ENCODE results near the gene RIMS3. TPM values are rescaled to one million over a fixed set of nuclear protein-coding genes. Genes with fewer than 3 reads are reported as not detected.

RIMS3 gene
- polyA plus RNA-seq, 10 donors, result 0.32 to 0.75 (median 0.62) TPM

DNA sequence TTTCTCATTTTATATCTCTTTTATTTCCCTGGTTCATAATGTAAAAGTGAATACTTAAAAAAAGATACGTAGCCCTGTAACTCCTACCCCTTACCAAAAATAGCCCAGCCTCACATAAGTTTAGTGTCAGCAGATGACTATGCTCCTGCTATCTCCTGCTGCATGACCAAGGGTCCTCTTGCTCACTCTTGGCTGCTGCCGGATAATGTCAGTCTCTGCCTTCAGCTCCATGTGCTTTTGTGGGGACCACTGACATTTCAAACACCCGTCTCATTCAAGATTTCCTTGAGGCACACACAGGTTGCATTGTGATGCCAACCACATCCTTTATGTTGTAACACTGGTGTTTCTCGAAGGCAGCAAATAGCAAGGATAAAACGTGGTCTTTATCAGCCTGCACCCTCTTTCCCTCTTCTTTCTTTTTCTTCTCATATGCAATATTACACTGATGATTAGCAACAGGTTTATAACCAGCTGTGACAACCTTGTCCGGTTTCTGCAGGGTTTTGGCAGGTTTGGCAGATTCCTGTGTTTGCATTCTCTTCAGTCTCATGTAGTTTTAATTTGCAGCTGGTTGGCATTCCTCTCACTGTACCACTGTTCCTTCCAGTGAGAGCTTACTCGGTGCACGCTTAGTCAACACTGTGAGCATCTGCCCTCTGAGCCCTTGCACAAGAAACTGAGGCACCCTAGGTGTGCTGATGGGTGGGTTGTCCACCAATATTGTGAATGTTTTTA lies 71.9 kb downstream of the RIMS3 start:
- peak in 1 of 3 donors; percentile 14 for DNase-seq

DNA sequence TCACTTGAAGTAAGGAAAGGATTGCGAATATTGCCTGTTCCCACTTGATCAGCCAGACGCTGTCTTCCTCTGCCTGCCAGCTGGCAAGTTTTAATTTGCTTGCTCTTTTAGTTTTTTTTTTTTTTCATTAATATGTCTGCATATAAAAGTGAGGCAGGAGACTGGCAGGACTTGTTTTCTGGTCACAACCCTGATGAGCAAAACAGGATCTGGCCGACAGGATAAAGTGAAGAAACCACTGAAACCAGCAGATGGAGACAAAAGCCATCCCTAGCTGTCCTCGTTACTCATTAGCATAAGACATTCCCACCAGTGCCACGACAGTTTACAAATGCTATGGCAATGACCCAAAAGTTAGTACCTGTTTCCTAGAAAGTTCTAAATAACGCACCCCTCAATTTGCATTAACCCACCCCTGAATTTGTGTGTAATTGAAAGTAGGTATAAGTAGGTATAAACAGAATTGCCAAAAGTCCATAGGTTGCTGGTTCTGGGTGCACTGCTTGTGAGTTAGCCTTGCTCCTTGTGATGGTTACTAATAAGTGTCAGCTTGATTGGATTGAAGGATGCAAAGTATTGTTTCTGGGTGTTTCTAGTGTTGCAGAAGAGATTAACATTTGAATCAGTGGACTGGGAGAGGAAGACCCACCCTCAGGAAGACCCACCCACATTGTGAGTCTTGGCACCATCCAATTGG lies 73.2 kb downstream of the RIMS3 start:
- peak in 2 of 3 donors; percentile 15 to 52 for DNase-seq

DNA sequence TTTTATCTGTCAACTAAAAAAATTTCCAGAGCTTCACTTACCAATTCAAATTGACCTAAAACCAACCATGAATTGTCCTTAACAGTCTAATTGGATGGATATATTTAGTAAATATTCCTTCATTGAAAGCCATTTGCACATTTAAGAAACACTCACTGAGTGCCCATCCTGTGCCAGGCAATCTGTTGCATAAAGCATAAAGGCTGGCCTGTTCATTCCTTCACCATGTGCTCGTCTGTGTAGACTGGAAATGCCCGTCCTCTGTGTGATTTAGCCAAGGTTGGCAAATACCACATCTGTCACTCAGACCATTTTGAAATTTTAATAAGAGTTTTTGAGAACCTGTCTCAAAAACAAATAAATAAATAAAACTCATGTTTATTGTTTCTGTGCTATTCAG lies 76.9 kb downstream of the RIMS3 start:
- DNase-seq, result no peak

DNA sequence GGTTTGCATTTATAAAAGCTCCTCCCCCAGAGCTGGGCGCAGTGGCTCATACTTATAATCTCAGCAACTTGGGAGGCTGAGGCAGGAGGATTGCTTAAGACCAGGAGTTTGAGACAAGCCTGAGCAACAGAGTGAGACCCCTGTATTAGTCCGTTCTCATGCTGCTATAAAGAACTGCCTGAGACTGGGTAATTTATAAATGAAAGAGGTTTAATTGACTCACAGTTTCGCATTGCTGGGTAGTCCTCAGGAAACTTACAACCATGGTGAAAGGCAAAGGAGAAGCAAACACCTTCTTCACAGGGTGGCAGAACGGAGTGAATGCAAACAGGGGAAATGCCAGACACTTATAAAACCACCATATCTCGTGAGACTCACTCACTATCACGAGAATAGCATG lies 81.5 kb downstream of the RIMS3 start:
- no peak for DNase-seq

DNA sequence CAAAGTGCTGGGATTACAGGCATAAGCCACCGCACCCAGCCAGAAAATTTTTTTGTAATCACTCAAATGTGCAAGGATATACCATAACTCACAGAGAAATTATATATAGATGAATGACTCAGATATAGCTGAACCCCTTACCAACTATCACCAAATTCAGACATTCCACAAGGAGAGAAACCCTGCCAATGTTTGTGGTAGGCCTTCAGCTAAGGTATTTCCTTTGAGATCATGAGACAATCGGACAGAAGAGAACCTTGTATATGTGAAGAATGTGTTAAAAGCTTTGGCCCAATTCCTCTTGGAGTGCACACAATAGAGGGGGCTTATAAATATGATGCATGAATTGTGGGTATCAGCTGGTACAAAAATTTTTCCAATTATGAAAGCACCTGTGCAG lies 83.4 kb downstream of the RIMS3 start:
- DNase-seq, result peak in 1 of 3 donors; percentile 30

DNA sequence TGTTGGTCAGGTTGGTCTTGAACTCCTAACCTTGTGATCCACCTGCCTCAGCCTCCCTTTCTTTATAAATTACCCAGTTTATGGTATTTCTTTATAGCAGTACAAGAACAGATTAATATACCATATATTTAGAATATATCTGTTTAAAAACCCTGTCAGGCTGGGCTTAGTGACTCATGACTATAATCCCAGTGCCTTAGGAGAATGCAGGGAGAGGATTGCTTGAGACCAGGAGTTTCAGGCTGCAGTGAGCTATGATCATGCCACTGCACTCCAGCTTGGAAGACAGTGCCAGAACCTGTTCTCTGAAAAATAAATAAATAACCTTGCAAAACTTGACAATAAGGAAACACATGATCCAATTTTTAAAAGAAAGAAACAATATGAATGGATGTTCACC lies 90.1 kb downstream of the RIMS3 start:
- no peak for DNase-seq

GRCh38 chr1:40574805-40575204 lies 90.7 kb downstream of the RIMS3 start:
- DNase-seq, result peak in 1 of 3 donors; percentile 17

Other genes starting within 250 kb of the RIMS3 start
- gene ZFP69B, start 215.2 kb downstream of the RIMS3 start, polyA plus RNA-seq (ENCODE audit: insufficient read length in 10 of 10), result 1 to 10 TPM; 2.9 to 5.2 (median 3.4) TPM
- gene ZFP69, start 188.4 kb downstream of the RIMS3 start, polyA plus RNA-seq (ENCODE audit: insufficient read length in 10 of 10), result 1 to 10 TPM; 4.3 to 6.5 (median 5.0) TPM
- 10 to 100 TPM in 1 of 10 donors, 1 to 10 TPM in 9; 6.9 to 10.0 (median 8.5) TPM for gene EXO5, start 156.9 kb downstream of the RIMS3 start, polyA plus RNA-seq (ENCODE audit: insufficient read length in 10 of 10)
- 1 to 10 TPM; 3.1 to 5.3 (median 4.2) TPM for gene ZNF684, start 134.0 kb downstream of the RIMS3 start, polyA plus RNA-seq (ENCODE audit: insufficient read length in 10 of 10)
- 10 to 100 TPM; 49.9 to 67.8 (median 57.0) TPM for gene NFYC, start 26.0 kb upstream of the RIMS3 start, polyA plus RNA-seq (ENCODE audit: insufficient read length in 10 of 10)
- gene KCNQ4, start 118.1 kb upstream of the RIMS3 start, polyA plus RNA-seq (ENCODE audit: insufficient read length in 10 of 10), result 10 to 100 TPM in 9 of 10 donors, 1 to 10 TPM in 1; 5.4 to 33.5 (median 21.7) TPM
- gene CITED4, start 196.7 kb upstream of the RIMS3 start, polyA plus RNA-seq (ENCODE audit: insufficient read length in 10 of 10), result 1 to 10 TPM; 1.1 to 2.6 (median 1.5) TPM